Measurements from ENCODE around the gene TRIAP1. TPM values are rescaled to one million over a fixed set of nuclear protein-coding genes. Genes with fewer than 3 reads are reported as not detected.

Gene TRIAP1
- 29.0 and 33.6 TPM in 2 replicates for total RNA-seq

GRCh38 chr12:120445911-120446843, at the start of gene TRIAP1, which contains the start of gene GATC:
Gene TRIAP1, minus strand, starts transcription at chr12:120446384. Its CDS starts 12 bp downstream, at chr12:120446372.
Gene GATC, plus strand, starts transcription at chr12:120446444. Its CDS starts 37 bp downstream, at chr12:120446481.

GRCh38 chr12:120469450-120470149, 23.4 kb upstream of the TRIAP1 start, which contains the start of gene SRSF9:
Gene SRSF9, minus strand, starts transcription at chr12:120469748. Its CDS starts 139 bp downstream, at chr12:120469609.

GRCh38 chr12:120437735-120438494, 8.3 kb downstream of the TRIAP1 start, which contains the start of gene COX6A1:
Gene COX6A1, plus strand, starts transcription at chr12:120438113. Its CDS starts 14 bp downstream, at chr12:120438127.

Other genes with a start within 250 kb of the TRIAP1 start
- gene RPLP0, start 245.3 kb downstream of the TRIAP1 start, total RNA-seq = 6,143 and 7,072 TPM in 2 replicates
- gene PXN, start 180.7 kb downstream of the TRIAP1 start, total RNA-seq = 57.2 and 95.7 TPM in 2 replicates
- gene RNU4-2, start 154.5 kb downstream of the TRIAP1 start, total RNA-seq = under 0.01 TPM in 2 replicates
- gene RNU4-1, start 153.1 kb downstream of the TRIAP1 start, total RNA-seq = under 0.01 TPM in 2 replicates
- 0.78 and 5.6 TPM in 2 replicates for gene SIRT4, start 144.1 kb downstream of the TRIAP1 start, total RNA-seq
- gene PLA2G1B, start 118.6 kb downstream of the TRIAP1 start, total RNA-seq = not detected in 2 replicates
- 0.16 and 0.78 TPM in 2 replicates for gene MSI1, start 77.2 kb downstream of the TRIAP1 start, total RNA-seq
- gene COX6A1, start 8.3 kb downstream of the TRIAP1 start, total RNA-seq = 398 and 667 TPM in 2 replicates
- gene GATC, start 60 bp upstream of the TRIAP1 start, total RNA-seq = 16.9 and 22.9 TPM in 2 replicates
- 72.5 and 84.2 TPM in 2 replicates for gene SRSF9, start 23.4 kb upstream of the TRIAP1 start, total RNA-seq
- 244 and 390 TPM in 2 replicates for gene DYNLL1, start 49.7 kb upstream of the TRIAP1 start, total RNA-seq
- gene COQ5, start 82.8 kb upstream of the TRIAP1 start, total RNA-seq = 30.8 and 44.9 TPM in 2 replicates
- gene RNF10, start 88.0 kb upstream of the TRIAP1 start, total RNA-seq = 106 and 123 TPM in 2 replicates
- 18.1 and 37.8 TPM in 2 replicates for gene POP5, start 135.0 kb upstream of the TRIAP1 start, total RNA-seq
- gene CABP1, start 194.2 kb upstream of the TRIAP1 start, total RNA-seq = 0.65 and 0.88 TPM in 2 replicates
- 80.1 and 109 TPM in 2 replicates for gene MLEC, start 240.8 kb upstream of the TRIAP1 start, total RNA-seq